ENCODE results near the gene VIPR2.
"Not testable (repeated sequence)": the region's sequence is repeated elsewhere in the genome, so short reads cannot be mapped to it uniquely, and the experiment has no call there.

DNA sequence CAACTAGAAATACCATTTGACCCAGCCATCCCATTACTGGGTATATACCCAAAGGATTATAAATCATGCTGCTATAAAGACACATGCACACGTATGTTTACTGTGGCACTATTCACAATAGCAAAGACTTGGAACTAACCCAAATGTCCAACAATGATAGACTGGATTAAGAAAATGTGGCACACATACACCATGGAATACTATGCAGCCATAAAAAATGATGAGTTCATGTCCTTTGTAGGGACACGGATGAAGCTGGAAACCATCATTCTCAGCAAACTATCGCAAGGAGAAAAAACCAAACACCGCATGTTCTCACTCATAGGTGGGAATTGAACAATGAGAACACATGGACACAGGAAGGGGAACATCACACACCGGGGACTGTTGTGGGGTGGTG is 62.6 kb downstream of the VIPR2 start:
- TF ChIP-seq, protein P1, sequence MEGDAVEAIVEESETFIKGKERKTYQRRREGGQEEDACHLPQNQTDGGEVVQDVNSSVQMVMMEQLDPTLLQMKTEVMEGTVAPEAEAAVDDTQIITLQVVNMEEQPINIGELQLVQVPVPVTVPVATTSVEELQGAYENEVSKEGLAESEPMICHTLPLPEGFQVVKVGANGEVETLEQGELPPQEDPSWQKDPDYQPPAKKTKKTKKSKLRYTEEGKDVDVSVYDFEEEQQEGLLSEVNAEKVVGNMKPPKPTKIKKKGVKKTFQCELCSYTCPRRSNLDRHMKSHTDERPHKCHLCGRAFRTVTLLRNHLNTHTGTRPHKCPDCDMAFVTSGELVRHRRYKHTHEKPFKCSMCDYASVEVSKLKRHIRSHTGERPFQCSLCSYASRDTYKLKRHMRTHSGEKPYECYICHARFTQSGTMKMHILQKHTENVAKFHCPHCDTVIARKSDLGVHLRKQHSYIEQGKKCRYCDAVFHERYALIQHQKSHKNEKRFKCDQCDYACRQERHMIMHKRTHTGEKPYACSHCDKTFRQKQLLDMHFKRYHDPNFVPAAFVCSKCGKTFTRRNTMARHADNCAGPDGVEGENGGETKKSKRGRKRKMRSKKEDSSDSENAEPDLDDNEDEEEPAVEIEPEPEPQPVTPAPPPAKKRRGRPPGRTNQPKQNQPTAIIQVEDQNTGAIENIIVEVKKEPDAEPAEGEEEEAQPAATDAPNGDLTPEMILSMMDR (conservative IDR thresholded peaks at IDR 0.05), result not testable (repeated sequence)
- TF ChIP-seq ZFX (IDR thresholded peaks at IDR 0.05), result not testable (repeated sequence)
